Body of pancreas (tissue), 2 donors: Measurements from ENCODE around the gene AKIRIN1. TPM values are rescaled to one million over a fixed set of nuclear protein-coding genes. Genes with fewer than 3 reads are reported as not detected.

Experiments
- small RNA-seq: library from RNA; depleted of rRNA; stranded (forward); fragments of <200 nt; gene quantifications from one replicate; pipeline ENCODE3, GENCODE V24; 2016
- total RNA-seq, 2 donors: library from RNA; depleted of rRNA; stranded (reverse); fragments of >200 nt; gene quantifications; one replicate each; pipeline ENCODE4 v1.1.0, GENCODE V29; 2016

Gene AKIRIN1
- total RNA-seq, 2 donors from 2014 or later: 17.8 to 20.5 TPM

Small RNA genes lying within 50 kb of the gene (small RNA-seq; reads per million reads assigned to genes)
- not detected for gene RF00019

Other genes starting within 250 kb of the AKIRIN1 start
- 1 to 10 TPM; 6.9 to 7.0 TPM for gene RRAGC, start 131.5 kb upstream of the AKIRIN1 start, total RNA-seq
- 10 to 100 TPM; 12.2 to 14.0 TPM for gene MYCBP, start 117.9 kb upstream of the AKIRIN1 start, total RNA-seq
- gene GJA9, start 109.7 kb upstream of the AKIRIN1 start, total RNA-seq: not detected
- gene RHBDL2, start 49.4 kb upstream of the AKIRIN1 start, total RNA-seq: under 1 TPM in 1 of 2 donors, not detected in 1; 0.99 TPM
- 100 to 1,000 TPM; 192 to 243 TPM for gene NDUFS5, start 35.1 kb downstream of the AKIRIN1 start, total RNA-seq
- 100 to 1,000 TPM; 144 to 190 TPM for gene MACF1, start 213.4 kb downstream of the AKIRIN1 start, total RNA-seq